ENCODE measurements around the gene IDE. TPM values are rescaled to one million over a fixed set of nuclear protein-coding genes. Genes with fewer than 3 reads are reported as not detected.
"Not testable (repeated sequence)": the region's sequence is repeated elsewhere in the genome, so short reads cannot be mapped to it uniquely, and the experiment has no call there.

Gene IDE
- total RNA-seq, 2 experiments from 2014 or later, result 37.6 to 41.7 TPM

GRCh38 chr10:92404612-92405418, 169.1 kb downstream of the IDE start:
- H3K4me1 Mint-ChIP-seq, result no peaks in the 10 kb centered on the region
- H3K27ac Mint-ChIP-seq, result no peak overlapping the region
- H3K4me3 Mint-ChIP-seq, result no peak overlapping the region
- H3K9me3 Mint-ChIP-seq, result no peaks in the 10 kb centered on the region
- no peaks in the 10 kb centered on the region for H3K27me3 Mint-ChIP-seq
- DNase-seq, result no peak
- H3K36me3 Mint-ChIP-seq, result no peaks in the 10 kb centered on the region

- H3K9me3 Mint-ChIP-seq, H3K27me3 Mint-ChIP-seq, H3K4me1 Mint-ChIP-seq, H3K36me3 Mint-ChIP-seq, DNase-seq, H3K27ac Mint-ChIP-seq, H3K4me3 Mint-ChIP-seq: not testable (repeated sequence)
Observed at GRCh38 chr10:92402234-92402633, 171.7 kb downstream of the IDE start.

Other genes with a start within 250 kb of the IDE start
- 10 to 100 TPM; 55.0 to 55.6 TPM for gene KIF11, start 19.0 kb upstream of the IDE start, total RNA-seq
- under 1 TPM; 0.38 to 0.56 TPM for gene HHEX, start 115.9 kb upstream of the IDE start, total RNA-seq

All from activated naive CD8-positive, alpha-beta T cell treated with anti-CD3 and anti-CD28 coated beads for 36 hours (primary cell).